CD4-positive, alpha-beta T cell treated with Interferon gamma for 1 hour (primary cell): ENCODE data around the gene LACC1.

Source experiments
- DNase-seq: peaks from one replicate; pipeline ENCODE4 v3.0.0-alpha.2; 2020

Gene LACC1

GRCh38 chr13:43894438-43894837 lies 14.7 kb downstream of the LACC1 start:
- DNase-seq: no peak

- DNase-seq: no peak
Observed at GRCh38 chr13:43895940-43896339, 16.2 kb downstream of the LACC1 start.

GRCh38 chr13:43905435-43906031 lies 25.8 kb downstream of the LACC1 start:
- DNase-seq: no peak

GRCh38 chr13:43908156-43909126 lies 28.7 kb downstream of the LACC1 start:
- DNase-seq: no peak

GRCh38 chr13:43910856-43911255 lies 31.2 kb downstream of the LACC1 start:
- DNase-seq: no peak

- DNase-seq: no peak
Observed at GRCh38 chr13:43911278-43911677, 31.6 kb downstream of the LACC1 start.

- DNase-seq: no peak
Observed at GRCh38 chr13:43911871-43912270, 32.2 kb downstream of the LACC1 start.

- no peak for DNase-seq
Observed at GRCh38 chr13:43915451-43915850, 35.7 kb downstream of the LACC1 start.

- no peak for DNase-seq
Observed at GRCh38 chr13:43916828-43917227, 37.1 kb downstream of the LACC1 start.

GRCh38 chr13:43918636-43919035 lies 38.9 kb downstream of the LACC1 start:
- DNase-seq: no peak

GRCh38 chr13:43920965-43921674 lies 41.4 kb downstream of the LACC1 start:
- DNase-seq: no peak

GRCh38 chr13:43924549-43925245 lies 45.0 kb downstream of the LACC1 start:
- DNase-seq: no peak

- DNase-seq: no peak
Observed at GRCh38 chr13:43929947-43930346, 50.2 kb downstream of the LACC1 start.

- no peak for DNase-seq
Observed at GRCh38 chr13:43933378-43933777, 53.7 kb downstream of the LACC1 start.

- no peak for DNase-seq
Observed at GRCh38 chr13:43934273-43934672, 54.6 kb downstream of the LACC1 start.

GRCh38 chr13:43935878-43936277 lies 56.2 kb downstream of the LACC1 start:
- no peak for DNase-seq

GRCh38 chr13:43936647-43937046 lies 56.9 kb downstream of the LACC1 start:
- no peak for DNase-seq

- no peak for DNase-seq
Observed at GRCh38 chr13:43937839-43938238, 58.1 kb downstream of the LACC1 start.

GRCh38 chr13:43938449-43938848 lies 58.7 kb downstream of the LACC1 start:
- DNase-seq: no peak

GRCh38 chr13:43939086-43939485 lies 59.4 kb downstream of the LACC1 start:
- no peak for DNase-seq

GRCh38 chr13:43942286-43942685 lies 62.6 kb downstream of the LACC1 start:
- no peak for DNase-seq
